GM19328 (cell line): ENCODE measurements around the gene FTSJ3.
"Not testable (repeated sequence)": the region's sequence is repeated elsewhere in the genome, so short reads cannot be mapped to it uniquely, and the experiment has no call there.

Experiments
- ATAC-seq: cut with Tn5 transposase; IDR thresholded peaks from one replicate; pipeline ENCODE4 v1.9.1; 2021; ENCODE audit warnings: mild to moderate bottlenecking, moderate library complexity; ENCODE audit not compliant: unreplicated experiment

The FTSJ3 gene

GRCh38 chr17:63828936-63829335 lies 1.5 kb upstream of the FTSJ3 start:
- no peak for ATAC-seq

DNA sequence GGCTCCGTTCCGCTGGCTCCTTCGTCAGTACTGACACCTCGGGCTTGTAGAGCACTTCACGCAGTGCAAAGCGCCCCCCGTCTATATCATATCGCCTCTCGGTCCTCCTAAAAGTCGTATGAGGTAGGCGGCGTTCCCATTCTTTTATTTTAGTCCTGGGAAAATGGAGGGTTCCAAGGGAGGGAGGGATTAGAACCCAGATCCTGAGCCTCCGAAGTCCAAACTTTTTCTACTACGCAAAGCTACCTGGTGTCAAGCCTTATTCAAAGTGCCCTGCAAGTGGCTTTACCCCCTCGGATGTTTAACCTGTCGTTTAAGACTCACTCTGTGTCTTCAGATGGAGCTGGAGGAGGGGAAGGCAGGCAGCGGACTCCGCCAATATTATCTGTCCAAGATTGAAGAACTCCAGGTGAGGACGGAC lies 348 bp upstream of the FTSJ3 start:
- ATAC-seq: no peak

- ATAC-seq: no peak
Measured at GRCh38 chr17:63826468-63827001, 928 bp downstream of the FTSJ3 start.

DNA sequence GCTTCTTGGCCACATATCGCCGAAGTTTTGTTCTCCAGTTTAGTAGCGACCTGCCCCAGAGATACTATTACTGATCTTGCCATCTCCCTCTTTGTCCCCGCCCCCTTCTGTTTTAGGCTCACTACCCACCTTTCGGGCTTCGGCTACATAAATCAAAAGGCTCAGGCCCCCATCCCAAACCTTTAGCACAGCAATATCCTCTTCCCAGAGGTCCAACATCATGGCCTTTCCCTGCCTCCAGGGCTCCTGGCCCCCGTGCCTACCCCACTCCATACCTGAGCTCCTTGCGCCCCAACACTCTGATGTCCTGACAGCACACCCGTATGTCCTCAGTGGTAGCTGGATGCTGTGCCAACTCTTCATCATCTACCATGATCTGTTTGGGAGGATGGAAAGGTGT lies 3.1 kb downstream of the FTSJ3 start:
- ATAC-seq: no peak

- no peak for ATAC-seq
Measured at GRCh38 chr17:63823659-63824331, 3.7 kb downstream of the FTSJ3 start.

- no peak for ATAC-seq
Measured at GRCh38 chr17:63822537-63822936, 4.9 kb downstream of the FTSJ3 start.

GRCh38 chr17:63821804-63822203 lies 5.7 kb downstream of the FTSJ3 start:
- no peak for ATAC-seq

DNA sequence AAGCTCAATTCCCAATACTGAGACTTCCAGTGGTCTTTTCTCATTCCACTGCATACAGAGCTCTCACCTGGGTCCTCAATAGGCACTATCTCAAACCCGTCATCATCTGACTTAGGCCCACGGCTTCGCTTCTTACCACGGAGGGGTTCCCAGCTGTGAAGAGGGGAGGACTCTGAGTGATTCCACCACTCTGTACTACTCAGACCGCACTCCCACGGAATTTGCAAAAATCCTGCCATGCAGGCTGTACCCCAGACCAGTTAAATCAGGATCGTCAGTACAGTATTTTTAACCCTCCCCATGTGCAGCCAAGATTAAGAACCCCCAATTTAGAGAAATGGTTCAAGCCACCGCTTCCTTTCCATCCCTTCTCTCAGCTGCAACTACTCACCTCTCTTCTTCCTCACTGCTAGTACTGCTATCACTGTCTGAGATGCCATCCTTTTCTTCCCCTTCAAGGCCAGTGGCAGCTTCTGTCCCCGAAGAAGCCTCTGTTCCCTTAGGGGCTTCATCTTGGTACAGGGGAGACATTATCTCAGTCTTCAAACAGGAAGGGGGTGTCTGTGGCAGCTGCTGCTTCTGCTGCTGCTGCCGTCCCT lies 6.4 kb downstream of the FTSJ3 start:
- ATAC-seq: no peak

DNA sequence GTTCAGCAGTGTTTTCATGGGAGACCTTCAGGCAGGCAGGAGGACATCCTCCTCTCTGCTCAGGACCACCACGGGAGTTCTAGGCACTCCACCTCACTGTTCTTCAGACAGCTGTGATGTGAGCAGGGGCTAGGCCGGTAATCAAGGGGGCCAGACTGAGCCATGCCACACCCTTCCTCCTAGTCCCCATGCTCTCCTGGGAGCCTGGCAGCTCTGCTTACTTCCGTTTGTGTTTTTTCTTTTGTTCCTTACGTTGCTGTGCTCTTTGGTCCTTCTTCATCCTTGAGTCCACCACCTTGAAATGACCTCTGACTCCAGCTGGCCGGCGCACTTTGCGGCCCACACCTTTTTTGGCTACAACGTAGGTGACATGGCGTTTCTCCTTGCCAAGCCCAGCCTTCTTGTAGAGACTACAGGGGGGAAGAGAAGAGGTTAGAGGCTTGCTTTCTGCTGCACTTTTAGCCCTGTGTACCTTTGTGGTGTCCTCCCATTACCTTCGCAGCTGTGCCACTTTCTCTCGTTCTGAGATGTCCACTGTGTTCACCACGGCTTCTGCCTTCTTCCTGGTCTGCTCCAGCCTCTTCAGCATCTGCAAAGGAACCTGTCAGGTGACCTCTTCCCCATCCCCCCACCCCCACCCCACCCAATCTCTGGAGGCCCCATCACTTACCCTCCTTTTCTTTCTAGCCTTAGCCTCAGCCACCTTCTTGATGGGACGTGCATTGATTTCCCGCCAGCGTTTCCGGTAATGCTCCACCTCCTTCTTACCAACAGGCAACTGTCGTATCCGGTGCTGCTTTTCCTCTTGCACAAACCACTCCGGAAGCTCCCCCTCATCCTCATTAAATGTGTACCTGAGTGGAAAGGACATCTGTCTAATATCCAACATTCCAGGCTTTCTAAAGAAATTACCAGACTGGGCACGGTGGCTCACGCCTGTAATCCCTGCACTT lies 7.6 kb downstream of the FTSJ3 start:
- ATAC-seq: no peak

DNA sequence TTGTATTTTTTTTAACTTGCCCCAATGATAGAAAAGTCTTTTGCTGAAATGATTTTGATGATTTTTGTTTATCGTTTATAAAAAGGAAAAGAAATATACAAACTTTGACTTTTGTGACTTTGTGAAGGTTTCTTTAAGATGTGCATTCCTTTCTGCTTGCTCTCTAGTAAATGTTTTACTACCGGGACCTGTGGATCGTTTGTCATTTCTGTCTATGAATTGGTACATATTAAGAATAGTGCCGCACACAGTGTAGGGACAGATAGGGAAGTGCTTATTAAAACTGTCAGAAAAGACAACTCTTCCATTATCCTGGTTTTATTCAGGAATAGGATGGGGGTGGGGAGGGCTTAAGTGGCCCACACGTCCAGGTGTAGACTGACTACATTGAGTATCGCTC lies 8.3 kb downstream of the FTSJ3 start:
- ATAC-seq: no peak

- ATAC-seq: no peak
Measured at GRCh38 chr17:63817736-63818385, 9.6 kb downstream of the FTSJ3 start.

GRCh38 chr17:63816669-63817068 lies 10.8 kb downstream of the FTSJ3 start:
- ATAC-seq: no peak

- no peak for ATAC-seq
Measured at GRCh38 chr17:63816123-63816522, 11.3 kb downstream of the FTSJ3 start.

- ATAC-seq: no peak
Measured at GRCh38 chr17:63809970-63810369, 17.5 kb downstream of the FTSJ3 start.

- ATAC-seq: no peak
Measured at GRCh38 chr17:63805591-63805990, 21.9 kb downstream of the FTSJ3 start.

- ATAC-seq: no peak
Measured at GRCh38 chr17:63804328-63804727, 23.1 kb downstream of the FTSJ3 start.

- no peak for ATAC-seq
Measured at GRCh38 chr17:63800783-63801182, 26.7 kb downstream of the FTSJ3 start.

DNA sequence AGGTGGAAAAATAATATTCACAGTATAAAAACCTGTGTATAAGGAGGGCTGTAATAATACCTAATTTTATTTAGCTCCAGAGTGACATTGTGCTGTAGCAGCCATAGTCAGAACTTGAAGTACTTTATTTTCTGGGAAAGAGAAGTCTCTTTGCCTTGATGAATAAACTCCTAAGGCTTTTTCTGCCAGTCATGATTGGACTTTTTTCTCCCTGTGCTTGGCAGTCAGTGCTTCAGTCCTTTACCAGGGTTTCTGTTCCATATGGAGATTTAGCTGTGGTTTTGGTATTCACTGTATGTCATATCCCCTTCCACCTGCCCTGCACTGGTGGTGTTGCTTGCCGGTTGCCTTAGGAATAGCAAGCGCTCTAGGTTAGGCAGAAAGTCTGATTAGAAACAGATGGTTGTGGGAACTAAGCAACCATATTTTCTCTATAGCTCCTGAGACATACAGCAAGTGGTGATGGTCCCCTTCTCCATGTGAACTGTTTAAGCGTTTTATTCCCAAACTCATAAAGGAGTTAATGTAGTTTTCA lies 28.8 kb downstream of the FTSJ3 start:
- no peak for ATAC-seq

- ATAC-seq: not testable (repeated sequence)
Measured at GRCh38 chr17:63796375-63796774, 31.1 kb downstream of the FTSJ3 start.

DNA sequence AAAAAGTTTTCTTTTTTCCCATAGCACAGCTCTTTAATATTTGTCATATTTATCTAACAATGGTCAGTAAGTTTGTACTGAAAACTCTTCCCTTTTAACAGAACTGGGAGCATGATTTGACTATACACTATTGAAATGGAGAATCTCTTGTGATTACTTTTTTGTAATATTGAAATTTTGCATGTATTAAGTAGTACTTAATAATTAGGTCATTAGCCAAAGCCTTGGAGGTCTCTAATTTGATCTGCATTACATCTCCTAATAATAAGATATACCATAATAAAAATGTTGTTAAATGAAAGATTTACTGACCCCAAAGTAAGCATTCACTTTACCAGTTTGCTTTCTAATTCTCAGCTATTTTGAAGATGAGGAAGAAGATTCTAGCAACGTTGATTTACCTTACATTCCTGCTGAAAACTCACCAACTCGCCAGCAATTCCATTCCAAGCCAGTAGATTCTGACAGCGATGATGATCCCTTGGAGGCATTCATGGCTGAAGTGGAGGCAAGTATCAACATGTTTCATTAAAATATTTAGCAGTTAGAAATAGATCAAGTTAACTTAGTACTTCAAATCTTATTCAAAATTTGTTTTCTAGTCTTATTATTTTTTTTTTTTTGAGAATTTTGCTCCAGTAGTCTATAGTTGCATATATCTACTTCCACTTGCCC lies 35.3 kb downstream of the FTSJ3 start:
- no peak for ATAC-seq
